ENCODE data around the gene MAS1L.

- TF ChIP-seq CTCF (IDR thresholded peaks at IDR 0.05): no peak
- no peak for TF ChIP-seq POLR2A (IDR thresholded peaks at IDR 0.05)
These were observed 36.9 kb upstream of the MAS1L start for GRCh38 chr6:29524444-29525310.
